Body of pancreas (tissue), 4 donors: Measurements from ENCODE around the gene BABAM1. TPM values are rescaled to one million over a fixed set of nuclear protein-coding genes. Genes with fewer than 3 reads are reported as not detected.
A peak's percentile ranks its signal among the peaks of the same experiment; 100 is the strongest.

Source experiments
- ATAC-seq: fragments of 150-250 bp; one replicate; pipeline ENCODE4 v1.9.1; 2016
- DNase-seq, 4 donors: peaks; one replicate each; pipeline ENCODE4 v3.0.0-alpha.2; 2019
- H3K27ac ChIP-seq, 4 donors: fragments of 200-600 bp; sonication (generic); 1 replicate in 3 of 4; 2 replicates in 1 of 4; pipeline versions ENCODE4 v1.5.1 to v1.6.1; 2016 to 2019; ENCODE audit warnings: mild to moderate bottlenecking in 1 of 4, mixed read lengths in 1 of 4, moderate library complexity in 1 of 4
- H3K27me3 ChIP-seq, 2 donors: fragments of 200-600 bp; sonication (generic); one replicate each; pipeline ENCODE4 v1.6.0; 2016; ENCODE audit warnings: mild to moderate bottlenecking in 1 of 2
- H3K36me3 ChIP-seq, 2 donors: fragments of 200-600 bp; sonication (generic); replicated peaks in 1 of 2; 2 replicates each; pipeline ENCODE4 v1.5.1; 2016; ENCODE audit warnings: low read depth in 2 of 2; ENCODE audit not compliant: insufficient read depth in 1 of 2
- H3K4me1 ChIP-seq: fragments of 200-600 bp; sonication (generic); one replicate; pipeline ENCODE4 v1.6.0; 2016
- H3K4me3 ChIP-seq, 2 donors: fragments of 200-600 bp; sonication (generic); 1 replicate in 1 of 2; 2 replicates in 1 of 2; pipeline ENCODE4 v1.5.1; 2016 to 2019
- H3K9me3 ChIP-seq, 3 donors: fragments of 200-600 bp; sonication (generic); 1 replicate in 2 of 3; 2 replicates in 1 of 3; pipeline ENCODE4 v1.5.1; 2016
- CTCF ChIP-seq, 7 experiments: fragments of 450-650 bp in 4 of 7; fragments of 200-600 bp in 3 of 7; sonication (generic) in 3 of 7; IDR thresholded peaks; one replicate each; pipeline ENCODE4 v1.5.1; 2016 to 2019; ENCODE audit warnings: antibody characterized with exemption in 7 of 7
- POLR2A ChIP-seq, 3 donors: fragments of 450-650 bp; IDR thresholded peaks; one replicate each; pipeline ENCODE4 v1.6.1; 2016; ENCODE audit warnings: antibody characterized with exemption in 3 of 3, mild to moderate bottlenecking in 2 of 3
- WGBS, 2 donors: methylation state at CpG; one replicate each; pipeline ENCODE4 v1.1.5; 2017; 5-methylcytosine and 5-hydroxymethylcytosine counted together
- intact Hi-C: fragments of 100-400 bp; cut with DNase I; formaldehyde crosslinking; loops from one replicate; pipeline ENCODE4 v1.15.1; 2023
- total RNA-seq, 2 donors: library from RNA; depleted of rRNA; stranded (reverse); fragments of >200 nt; gene quantifications; one replicate each; pipeline ENCODE4 v1.1.0, GENCODE V29; 2016

Gene BABAM1
- total RNA-seq, 2 donors from 2014 or later, result 45.2 to 84.6 TPM

- Histone ChIP-seq H3K4me3 (no peak overlapping the region), H3K4me1 (peaks cover 12% of the 10 kb centered on the region), H3K9me3 (no peaks in the 10 kb centered on the region), H3K27ac (no peak overlapping the region), H3K36me3 (no peaks in the 10 kb centered on the region), H3K27me3 (peaks cover 0 to 6% of the 10 kb centered on the region in 2 donors)
- WGBS, 2 donors, result 74 to 79% methylated on average over 9 of the region's 9 CpGs
- TF ChIP-seq CTCF (IDR thresholded peaks at IDR 0.05) (no peak), POLR2A (IDR thresholded peaks at IDR 0.05) (no peak)
- ATAC-seq (no peak), DNase-seq (no peak)
- intact Hi-C loops, result no loop called here
These were observed 19.5 kb downstream of the BABAM1 start for GRCh38 chr19:17286752-17287151.

GRCh38 chr19:17289489-17289888 is 22.2 kb downstream of the BABAM1 start:
- Histone ChIP-seq H3K36me3 (no peaks in the 10 kb centered on the region), H3K4me1 (no peaks in the 10 kb centered on the region), H3K27me3 (no peaks in the 10 kb centered on the region), H3K9me3 (no peaks in the 10 kb centered on the region), H3K27ac (no peak overlapping the region), H3K4me3 (no peak overlapping the region)
- DNase-seq, result peak; percentile 53 to 72 (median 67)
- 17 to 25% methylated on average over 13 to 22 of the region's 22 CpGs for WGBS, 2 donors
- intact Hi-C loops, result no loop called here
- TF ChIP-seq CTCF (IDR thresholded peaks at IDR 0.05) (no peak), POLR2A (IDR thresholded peaks at IDR 0.05) (no peak)
- ATAC-seq, result no peak

GRCh38 chr19:17292301-17293074 is 25.2 kb downstream of the BABAM1 start:
- intact Hi-C loops, result no loop called here
- Histone ChIP-seq H3K9me3 (no peaks in the 10 kb centered on the region), H3K4me1 (no peaks in the 10 kb centered on the region), H3K27me3 (no peaks in the 10 kb centered on the region), H3K4me3 (peak overlapping the region in 1 of 2 donors; percentile 17), H3K27ac (peak overlapping the region in 2 of 4 donors; percentile 59 to 61), H3K36me3 (no peaks in the 10 kb centered on the region)
- DNase-seq, result peak in 3 of 4 donors; percentile 51 to 63 (median 57)
- TF ChIP-seq CTCF (IDR thresholded peaks at IDR 0.05) (peak; percentile 12 to 61 (median 38)), POLR2A (IDR thresholded peaks at IDR 0.05) (peak in 1 of 3 donors; percentile 23)
- ATAC-seq, result peak; percentile 66
- 21 to 87% methylated on average over 8 to 29 of the region's 46 CpGs for WGBS, 2 donors

- H3K9me3 ChIP-seq, result no peaks in the 10 kb centered on the region
- no peaks in the 10 kb centered on the region for H3K4me1 ChIP-seq
- no peak for TF ChIP-seq POLR2A (IDR thresholded peaks at IDR 0.05)
- TF ChIP-seq CTCF (IDR thresholded peaks at IDR 0.05), result no peak
- WGBS, 2 donors, result 88 to 97% methylated on average over 14 of the region's 14 CpGs
- ATAC-seq (no peak), DNase-seq (no peak)
- H3K36me3 ChIP-seq, result no peaks in the 10 kb centered on the region
- H3K4me3 ChIP-seq, result no peak overlapping the region
- no peak overlapping the region for H3K27ac ChIP-seq
- H3K27me3 ChIP-seq, result no peaks in the 10 kb centered on the region
- intact Hi-C loops, result no loop called here
These were observed 26.4 kb downstream of the BABAM1 start for GRCh38 chr19:17293605-17294004.
